Measurements from ENCODE around the gene OR2B6.
"Not testable (repeated sequence)": the region's sequence is repeated elsewhere in the genome, so short reads cannot be mapped to it uniquely, and the experiment has no call there.

OR2B6 gene

DNA sequence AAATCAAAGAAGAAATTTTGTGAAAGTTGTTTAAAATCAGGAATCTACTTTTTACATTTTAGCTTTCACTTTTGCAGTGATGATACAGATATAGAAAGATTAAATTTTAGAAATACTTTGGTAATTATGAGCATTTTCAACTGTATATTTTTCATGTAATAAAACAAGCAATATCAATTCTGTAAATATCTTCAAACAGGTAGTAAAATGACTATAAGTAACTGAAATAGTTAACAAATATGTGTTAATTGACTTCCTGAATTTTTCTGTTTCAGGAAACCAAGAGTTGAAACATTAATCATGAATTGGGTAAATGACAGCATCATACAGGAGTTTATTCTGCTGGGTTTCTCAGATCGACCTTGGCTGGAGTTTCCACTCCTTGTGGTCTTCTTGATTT is at the start of gene OR2B6:
Gene OR2B6, plus strand, starts transcription at position 301 of the 400 bp plus-strand sequence. Its CDS starts 0 bp downstream, at position 301.
- no peak for DNase-seq

GRCh38 chr6:27908017-27908416 is 49.0 kb upstream of the OR2B6 start:
- no peak for DNase-seq

DNA sequence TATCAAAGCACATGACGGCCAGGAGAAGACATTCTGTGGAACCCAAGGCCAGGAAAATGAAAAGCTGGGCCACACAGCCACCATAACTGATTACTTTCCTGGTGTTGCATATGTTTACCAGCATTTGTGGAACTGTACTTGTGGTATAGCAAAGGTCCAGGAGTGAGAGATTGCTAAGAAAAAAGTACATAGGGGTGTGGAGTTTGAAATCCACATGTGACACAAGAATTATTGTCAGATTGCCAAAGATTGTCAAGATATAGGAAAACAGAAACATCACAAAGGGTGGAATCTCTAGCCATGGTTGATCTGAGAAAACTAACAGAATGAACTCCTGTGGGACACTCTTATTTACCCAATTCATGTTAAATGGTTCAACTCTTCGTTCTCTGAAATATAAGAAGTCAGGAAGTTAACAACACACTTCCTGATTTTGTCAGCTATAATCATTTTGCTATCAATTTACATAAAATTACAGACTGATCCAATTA is 45.0 kb upstream of the OR2B6 start, which contains the start of gene OR2B2:
Gene OR2B2, minus strand, starts transcription at position 441 of the 491 bp plus-strand sequence. Its CDS starts 77 bp downstream, at position 364.
- DNase-seq = no peak

- DNase-seq = no peak
Measured at GRCh38 chr6:27922949-27923348, 34.1 kb upstream of the OR2B6 start.

GRCh38 chr6:27924179-27924578 is 32.9 kb upstream of the OR2B6 start:
- no peak for DNase-seq

GRCh38 chr6:27928041-27928440 is 29.0 kb upstream of the OR2B6 start:
- not testable (repeated sequence) for DNase-seq

DNA sequence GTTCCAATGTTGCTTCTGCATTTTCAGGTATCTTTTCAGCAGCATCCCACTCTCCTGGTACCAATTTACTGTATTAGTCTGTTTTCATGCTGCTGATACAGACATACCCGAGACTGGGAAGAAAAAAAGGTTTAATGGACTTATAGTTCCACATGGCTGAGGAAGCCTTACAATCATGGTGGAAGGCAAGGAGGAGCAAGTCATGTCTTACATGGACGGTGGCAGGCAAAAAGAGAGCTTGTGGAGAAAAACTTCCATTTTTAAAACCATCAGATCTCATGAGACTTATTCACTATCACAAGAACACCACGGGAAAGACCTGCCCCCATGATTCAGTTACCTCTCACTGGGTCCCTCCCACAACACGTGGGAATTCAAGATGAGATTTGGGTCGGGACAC is 27.1 kb upstream of the OR2B6 start:
- DNase-seq = not testable (repeated sequence)

DNA sequence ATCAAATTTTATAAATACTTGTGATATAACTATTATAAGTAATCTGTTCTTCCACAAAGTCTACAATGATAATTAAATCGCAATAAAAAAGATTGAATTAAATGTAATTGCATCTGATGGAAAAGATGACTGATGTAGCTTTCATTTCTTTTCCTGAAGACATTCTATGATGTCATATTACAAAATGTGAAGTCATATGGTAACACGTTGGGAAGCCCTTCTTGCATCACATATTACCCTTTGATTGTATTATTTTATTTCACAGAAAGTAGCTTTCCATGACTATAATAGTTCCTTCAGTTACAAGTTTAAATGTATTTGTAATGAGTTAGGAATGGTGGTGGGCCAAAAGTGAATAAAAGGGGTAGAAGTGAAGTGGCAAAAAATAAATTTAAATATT is 25.8 kb upstream of the OR2B6 start:
- DNase-seq = no peak

DNA sequence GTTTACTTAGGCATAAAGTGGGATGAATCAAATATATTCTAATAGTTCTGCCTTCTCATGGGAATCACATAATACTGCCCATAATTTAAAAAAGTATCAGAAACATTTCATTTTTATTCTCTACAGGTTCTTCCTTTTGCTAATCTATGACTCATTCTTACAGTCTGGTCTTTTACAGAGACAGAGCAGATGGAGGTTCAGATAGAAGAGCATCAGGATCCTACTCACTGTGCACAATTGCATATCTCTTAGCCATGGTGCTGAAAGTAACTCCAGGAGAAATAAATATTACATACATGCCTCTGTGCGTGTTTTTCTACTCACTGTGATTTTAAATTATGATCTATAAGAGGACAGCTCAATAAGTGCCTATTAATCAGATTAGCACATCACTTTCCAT is 16.3 kb upstream of the OR2B6 start:
- no peak for DNase-seq

GRCh38 chr6:27943072-27943471 is 14.0 kb upstream of the OR2B6 start:
- not testable (repeated sequence) for DNase-seq

- DNase-seq = no peak
Measured at GRCh38 chr6:27948237-27948636, 8.8 kb upstream of the OR2B6 start.

- no peak for DNase-seq
Measured at GRCh38 chr6:27951040-27951439, 6.0 kb upstream of the OR2B6 start.

DNA sequence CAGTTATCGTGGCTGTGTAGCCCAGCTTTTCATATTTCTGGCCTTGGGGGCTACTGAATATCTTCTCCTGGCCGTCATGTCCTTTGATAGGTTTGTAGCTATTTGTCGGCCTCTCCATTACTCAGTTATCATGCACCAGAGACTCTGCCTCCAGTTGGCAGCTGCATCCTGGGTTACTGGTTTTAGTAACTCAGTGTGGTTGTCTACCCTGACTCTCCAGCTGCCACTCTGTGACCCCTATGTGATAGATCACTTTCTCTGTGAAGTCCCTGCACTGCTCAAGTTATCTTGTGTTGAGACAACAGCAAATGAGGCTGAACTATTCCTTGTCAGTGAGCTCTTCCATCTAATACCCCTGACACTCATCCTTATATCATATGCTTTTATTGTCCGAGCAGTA is 475 bp downstream of the OR2B6 start:
- no peak for DNase-seq

GRCh38 chr6:27962506-27962905 is 5.5 kb downstream of the OR2B6 start:
- DNase-seq = no peak

DNA sequence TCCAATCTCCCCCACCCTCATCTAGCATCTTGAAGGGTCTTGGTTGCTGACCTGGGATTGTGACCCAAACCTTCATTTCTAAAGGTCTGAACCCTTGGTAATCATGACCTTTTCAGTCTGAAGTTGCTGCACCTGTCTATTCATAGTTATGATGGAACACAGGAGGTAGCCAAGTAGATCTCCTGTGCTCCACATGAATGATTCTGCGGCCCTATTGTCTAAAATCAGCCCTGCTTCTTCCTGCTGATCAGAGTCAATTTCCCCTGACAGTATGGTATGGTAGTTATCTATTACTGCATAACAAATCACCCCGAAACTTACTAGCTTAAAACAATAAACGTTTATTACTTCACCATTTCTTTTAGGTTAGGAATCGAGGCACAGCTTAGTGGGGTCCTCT is 9.0 kb downstream of the OR2B6 start:
- DNase-seq = no peak

GRCh38 chr6:27966816-27967426 is 9.9 kb downstream of the OR2B6 start:
- no peak for DNase-seq

GRCh38 chr6:27970444-27970843 is 13.4 kb downstream of the OR2B6 start:
- DNase-seq = no peak

DNA sequence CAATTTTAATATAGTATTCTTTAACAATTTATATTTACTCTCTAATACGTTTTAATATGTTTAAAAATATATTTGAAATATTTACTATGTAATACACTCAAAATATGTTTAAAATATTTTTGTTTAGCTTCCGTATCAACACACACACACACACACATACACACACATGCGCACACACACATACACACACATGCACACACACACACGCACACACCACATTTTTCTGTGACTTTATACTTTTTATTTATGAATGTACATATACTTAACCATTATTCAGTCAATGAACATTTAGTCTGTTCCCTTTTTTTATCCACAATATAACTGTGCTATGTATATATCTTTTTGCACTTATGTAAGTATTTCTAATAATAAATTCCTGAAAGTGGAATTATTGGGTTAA is 15.7 kb downstream of the OR2B6 start:
- DNase-seq = no peak

GRCh38 chr6:27977387-27977786 is 20.3 kb downstream of the OR2B6 start:
- no peak for DNase-seq

DNA sequence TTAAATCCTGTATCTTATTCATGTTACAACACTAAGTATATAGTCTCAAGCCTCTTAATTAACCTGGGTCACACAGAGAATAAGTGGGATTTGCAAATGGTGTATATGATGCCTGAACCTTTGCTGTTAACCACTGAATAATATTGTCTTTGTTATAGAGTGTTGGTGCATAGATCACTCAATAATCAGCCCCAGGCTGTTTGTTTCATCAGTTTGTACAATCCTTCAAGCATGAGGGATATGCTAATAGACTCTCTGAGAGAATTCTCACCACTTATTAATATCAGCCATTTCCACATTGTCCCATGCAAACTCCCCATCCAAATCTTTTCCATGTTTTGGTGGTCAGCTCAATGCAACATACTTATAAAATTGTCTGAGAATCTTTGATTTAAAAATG is 21.7 kb downstream of the OR2B6 start:
- DNase-seq = no peak

DNA sequence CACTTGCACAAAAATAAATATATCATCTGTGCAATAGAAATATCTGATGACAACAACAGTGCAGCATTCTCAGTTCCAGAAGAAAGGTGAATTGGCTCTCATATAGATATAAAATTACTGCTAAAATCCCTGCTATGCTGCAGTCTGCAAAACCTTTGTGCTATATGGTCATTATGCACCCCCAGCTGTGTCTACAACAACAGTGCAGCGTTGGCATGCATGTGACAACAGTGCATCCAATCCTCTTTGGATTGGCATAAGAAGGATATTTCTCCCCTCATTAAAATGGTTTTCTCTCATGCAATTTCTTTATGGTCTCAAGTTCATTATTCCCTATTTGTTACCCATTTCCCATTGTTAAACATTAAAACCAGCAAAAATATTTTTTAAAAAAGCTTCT is 23.1 kb downstream of the OR2B6 start:
- DNase-seq = no peak

- DNase-seq = no peak
Measured at GRCh38 chr6:27986928-27987725, 30.1 kb downstream of the OR2B6 start.

GRCh38 chr6:27994616-27995015 is 37.6 kb downstream of the OR2B6 start:
- no peak for DNase-seq

DNA sequence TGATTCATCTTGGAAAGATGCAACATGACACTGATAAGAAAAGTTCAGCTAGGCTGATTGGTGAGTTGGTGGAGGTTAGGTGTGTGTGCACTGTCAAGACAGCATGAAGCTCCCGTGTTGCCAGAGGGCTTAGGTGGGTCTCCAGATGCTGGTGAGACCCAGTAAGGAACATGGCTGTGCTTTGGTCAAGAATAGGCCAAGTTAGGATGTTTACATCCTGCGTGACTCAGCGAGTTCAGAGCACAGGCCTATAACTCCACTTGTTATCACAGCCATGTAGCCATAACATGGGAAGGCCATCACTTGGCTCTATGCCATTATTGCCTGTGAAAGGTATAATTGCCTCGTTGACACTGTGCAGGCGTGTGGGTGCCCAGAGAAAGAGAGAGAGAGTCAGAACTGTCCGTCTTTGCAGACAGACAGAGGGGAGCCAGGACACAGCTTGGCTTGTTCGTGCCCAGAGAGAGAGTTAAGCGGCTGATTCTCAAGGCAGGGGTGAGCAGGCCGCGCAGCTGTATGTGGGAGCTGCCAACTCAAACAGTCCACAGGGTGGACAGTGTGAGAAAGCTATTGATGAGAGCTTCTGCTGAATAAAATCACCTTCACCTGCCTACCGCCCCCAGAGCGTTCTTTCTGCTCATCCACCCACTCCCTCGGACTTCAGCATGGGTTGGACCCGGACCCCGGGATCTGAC is 43.5 kb downstream of the OR2B6 start:
- DNase-seq = no peak

Measured in NCI-H446 (cell line).